Myocyte (in vitro differentiated cells): ENCODE measurements around the gene DGKD. TPM values are rescaled to one million over a fixed set of nuclear protein-coding genes. Genes with fewer than 3 reads are reported as not detected.

Experiments used
- DNase-seq: peaks from one replicate; pipeline ENCODE4 v3.0.0-alpha.2; 2012; ENCODE audit warnings: low read depth
- total RNA-seq: library from RNA; depleted of rRNA; stranded (reverse); fragments of >200 nt; gene quantifications from 2 replicates; pipeline ENCODE4 v1.2.3, GENCODE V29; 2014

DGKD gene
- total RNA-seq, 1 donor from 2014 or later = 45.1 TPM

DNA sequence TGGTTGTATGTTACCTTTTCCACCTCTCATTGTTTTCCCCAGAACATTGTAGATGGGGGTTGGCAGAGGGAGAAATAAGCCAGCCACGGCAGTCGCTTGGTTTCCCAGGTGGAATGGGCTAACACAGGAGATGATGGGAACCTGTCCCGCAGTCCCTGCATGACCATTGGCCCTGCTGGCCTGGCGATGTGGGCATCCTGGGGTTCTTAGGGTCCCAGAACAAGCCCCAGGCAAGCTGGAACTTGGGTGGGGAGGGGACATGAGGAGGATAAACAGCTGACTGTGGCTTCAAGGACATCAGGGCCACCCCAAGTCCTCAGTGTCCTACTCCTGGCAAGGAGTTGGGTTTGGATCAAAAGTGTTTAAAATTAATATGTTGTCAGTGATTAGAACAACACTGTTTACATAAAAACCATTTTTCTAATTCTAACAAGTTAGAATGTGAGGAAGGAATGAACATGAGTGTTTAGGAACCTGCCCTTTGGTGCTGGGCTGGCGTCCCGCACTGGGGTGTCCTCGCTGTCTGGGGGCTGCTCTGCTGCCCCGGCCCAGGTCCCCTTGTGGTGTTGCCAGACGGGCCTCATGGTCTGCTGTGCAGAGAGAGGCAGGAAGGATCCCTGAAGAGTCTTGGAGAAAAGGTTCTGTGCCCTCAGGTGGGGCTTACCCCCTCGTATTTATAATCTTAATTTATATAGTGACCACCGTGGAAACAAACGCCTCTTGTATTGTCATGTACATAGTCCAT, 117.2 kb downstream of the DGKD start:
- DNase-seq = no peak

DNA sequence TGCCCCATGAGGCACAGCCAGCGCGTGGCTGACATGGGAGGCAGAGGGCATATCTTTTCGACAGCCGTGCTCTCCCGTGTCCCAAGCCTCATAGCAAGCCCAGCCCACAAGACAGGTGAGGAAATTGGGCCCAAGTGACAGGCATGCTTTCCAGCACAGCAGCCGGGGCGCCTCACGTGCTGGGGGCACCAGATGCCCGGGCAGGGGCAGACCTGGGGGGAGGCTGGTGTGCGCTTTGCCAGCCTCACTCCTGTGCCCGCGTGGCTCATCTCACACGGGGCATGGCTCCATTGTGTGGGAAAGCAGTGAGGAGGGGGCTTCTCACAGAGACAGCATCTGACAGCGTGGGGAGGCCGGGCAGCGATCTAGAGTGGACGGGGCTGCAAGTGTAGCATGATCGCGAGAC, 119.1 kb downstream of the DGKD start:
- no peak for DNase-seq

DNA sequence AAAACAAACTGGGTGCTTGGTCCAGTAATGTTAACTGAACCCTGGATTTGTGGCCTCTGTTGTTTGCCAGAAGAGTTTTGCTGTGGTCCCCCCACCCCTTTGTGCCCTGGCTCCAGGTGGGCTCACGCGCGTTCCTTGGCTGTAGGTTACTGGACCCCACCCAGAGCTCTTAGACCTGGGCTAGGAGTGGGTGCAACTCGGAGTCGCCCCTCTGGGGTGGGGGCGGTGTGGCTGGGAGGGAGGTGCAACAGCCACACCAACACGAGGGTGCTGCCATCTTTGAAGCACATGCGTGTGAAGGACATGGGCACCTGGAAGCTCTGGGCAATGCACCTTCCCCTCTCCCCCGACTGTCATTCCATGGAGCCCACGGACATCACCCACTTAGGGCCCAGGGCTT, 119.6 kb downstream of the DGKD start:
- no peak for DNase-seq

DNA sequence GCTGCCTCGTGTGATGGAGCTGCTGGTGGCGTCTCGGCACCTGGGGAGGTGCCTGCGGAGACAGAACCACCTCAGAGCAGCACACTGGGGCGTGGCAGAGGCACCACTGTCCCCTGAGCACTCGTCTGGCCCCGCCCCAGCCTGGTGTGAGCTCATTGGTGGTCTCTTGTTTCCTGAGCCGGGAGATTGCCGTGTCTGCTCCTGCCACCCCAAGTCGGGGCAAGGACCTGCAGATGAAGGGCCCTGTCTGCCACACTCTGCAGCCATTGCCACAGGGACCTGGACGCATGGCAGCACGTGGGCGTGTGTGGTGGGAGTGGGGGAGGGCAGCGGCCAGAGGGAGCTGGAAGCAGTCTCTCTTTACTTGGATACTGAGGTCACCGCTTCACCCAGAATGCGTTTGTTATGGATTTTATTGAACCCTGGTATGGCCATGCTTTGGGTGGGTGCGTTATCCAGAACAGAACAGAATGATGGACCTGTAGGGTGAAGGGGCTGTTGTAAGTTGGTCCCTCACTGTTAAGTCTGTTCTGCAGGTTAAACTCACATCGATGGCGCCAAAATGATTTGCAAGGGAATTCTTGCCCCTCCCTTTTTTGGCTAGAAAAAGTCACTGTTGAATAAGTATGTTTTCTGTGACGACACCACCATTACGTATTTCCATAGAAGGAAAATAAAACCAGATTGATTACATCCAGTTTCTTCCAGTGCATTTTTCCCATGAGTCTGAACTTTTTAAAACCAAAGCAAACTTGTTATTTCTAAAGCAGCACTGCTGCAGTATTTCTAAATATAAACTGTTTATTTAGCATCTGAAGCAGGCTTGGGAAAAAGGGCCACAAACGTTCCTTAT, 120.2 kb downstream of the DGKD start:
- no peak for DNase-seq

DNA sequence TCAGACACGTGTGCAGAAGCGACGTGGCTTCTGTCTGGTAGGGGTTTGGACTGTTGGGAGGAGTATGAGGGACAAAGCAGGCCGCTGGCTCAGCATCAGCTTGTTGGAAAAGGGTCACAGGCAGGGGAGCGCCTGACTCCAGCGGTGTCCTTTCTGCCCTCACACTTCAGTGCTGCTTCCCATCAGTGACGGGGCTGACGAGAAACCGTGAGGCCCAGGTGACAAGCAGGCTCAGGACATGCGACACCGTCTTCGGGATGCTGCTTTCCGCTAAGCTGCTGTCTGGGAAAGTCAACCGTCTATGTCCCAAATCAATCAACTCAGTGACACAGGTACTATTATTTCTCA, 121.7 kb downstream of the DGKD start:
- no peak for DNase-seq

DNA sequence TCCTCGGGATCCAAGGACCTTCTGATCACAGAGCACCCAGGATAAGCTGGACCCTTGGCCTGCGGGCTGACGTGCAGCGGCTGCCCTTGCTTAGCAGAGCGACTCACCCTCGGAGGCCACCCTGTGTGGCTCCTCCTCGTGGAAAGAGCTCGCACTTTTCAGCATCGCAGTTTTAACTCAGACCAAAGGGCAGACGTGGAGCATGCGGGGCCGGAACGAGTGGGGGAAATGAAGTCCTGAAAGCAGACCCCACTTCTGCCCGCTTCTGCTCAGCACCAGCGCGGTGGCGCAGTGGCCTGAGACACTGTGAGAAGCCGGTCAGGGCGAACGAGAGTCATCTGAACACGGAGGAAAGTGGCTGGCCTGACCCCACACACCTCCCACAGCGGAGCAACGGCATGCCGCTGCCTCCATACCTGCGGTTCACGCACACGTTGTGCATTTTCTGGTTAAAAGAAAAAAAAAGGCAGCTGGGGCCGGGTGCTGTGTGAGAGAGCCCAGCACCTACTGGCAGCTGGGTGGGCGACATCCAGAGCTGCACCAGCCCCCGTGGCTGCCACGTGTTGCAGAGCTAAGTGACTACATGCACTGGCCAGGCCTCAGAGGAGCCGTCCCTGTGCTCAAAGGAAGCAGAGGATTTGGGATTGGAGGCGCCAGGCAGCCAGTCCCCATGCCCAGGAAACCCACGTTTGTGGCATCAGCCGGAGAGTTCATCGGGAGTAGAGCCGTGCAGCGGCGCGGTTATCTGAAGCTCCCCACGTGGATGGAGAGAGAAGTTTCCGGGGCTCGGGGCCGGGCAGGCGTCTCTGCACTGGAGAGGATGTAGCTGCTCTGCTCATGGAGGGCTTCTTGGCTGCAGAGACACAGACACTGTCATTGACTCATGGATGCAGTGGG, 122.6 kb downstream of the DGKD start:
- no peak for DNase-seq

DNA sequence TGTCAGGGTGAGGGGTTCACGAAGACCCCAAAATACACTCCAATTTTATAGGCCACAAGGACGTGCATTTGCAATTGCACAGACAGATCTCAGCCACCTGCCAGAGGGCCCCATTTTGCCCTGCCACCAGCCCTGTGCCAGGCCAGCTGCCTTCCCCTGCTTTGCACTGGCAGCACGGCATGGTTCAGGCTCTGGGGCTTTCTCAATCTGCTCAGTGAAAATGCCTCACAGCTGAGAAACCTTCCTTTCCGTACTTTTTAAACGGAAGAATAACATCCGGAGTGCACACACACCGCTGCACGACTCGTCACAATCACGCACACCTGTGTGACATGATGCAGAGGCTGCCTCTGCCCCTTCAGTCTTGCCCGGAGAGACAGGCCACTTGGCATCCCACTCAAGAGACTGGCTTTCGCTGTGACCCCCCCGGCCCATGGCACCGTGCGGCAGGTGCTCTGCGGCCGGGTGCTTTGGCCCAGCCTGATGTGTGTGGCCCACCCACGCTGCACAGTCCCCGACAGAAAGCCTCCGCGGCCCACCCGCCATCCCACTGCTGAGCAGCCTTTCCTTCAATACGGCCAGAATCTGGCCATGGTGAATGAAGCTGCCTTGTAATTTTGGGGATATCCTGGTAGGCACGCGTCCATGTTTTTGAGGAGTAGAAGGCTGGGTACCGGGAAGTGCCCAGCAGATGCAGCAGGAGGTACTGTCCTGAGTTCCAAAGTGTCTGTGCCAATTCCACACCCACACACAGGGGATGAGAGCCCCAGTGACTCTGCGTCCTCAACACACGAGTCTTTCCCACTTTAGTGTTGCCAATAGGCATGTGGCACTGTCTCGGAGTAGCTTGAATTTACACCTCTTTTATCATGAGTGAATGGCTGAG, 123.5 kb downstream of the DGKD start:
- DNase-seq = no peak

DNA sequence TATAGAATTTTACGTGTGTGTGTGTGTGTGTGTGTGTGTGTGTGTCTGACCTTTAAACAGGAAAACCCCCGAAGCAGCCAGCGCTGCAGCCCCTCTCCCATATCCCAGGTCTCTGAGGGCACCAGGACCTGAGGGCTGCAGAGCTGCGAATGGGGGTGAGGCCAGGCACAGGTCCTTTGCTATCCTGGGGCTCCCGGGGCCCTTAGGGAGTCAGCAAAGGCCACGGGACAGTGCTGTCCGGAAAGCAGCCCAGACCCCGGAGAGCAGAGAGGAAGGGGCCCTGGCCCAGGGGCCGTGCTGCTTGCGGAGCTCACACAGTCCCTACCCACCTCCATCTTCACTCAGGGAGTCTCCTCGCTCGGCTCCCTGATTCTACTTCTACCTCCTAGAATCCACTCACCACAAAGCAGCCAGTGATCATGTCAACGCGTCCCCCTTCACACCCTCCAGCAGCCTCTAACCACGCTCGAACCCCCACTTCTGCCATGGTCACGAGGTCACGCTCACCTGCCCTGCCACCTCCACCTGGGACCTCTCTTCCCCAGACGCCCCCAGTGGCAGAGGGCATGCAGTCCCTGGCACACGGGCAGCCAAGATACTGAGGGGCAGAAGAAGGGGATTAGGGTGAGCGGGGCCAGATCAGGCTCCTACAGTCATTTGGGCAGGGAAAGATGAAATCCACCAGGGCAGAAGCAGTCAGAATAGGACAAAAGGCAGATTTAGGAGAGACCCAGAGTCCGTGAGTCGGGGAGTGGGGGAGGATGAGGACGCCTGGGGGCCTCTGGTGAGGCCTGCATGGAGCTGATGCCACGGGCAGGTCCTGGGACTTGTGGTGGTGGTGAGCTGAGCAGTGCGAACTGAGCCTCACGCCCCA, 125.6 kb downstream of the DGKD start:
- no peak for DNase-seq

DNA sequence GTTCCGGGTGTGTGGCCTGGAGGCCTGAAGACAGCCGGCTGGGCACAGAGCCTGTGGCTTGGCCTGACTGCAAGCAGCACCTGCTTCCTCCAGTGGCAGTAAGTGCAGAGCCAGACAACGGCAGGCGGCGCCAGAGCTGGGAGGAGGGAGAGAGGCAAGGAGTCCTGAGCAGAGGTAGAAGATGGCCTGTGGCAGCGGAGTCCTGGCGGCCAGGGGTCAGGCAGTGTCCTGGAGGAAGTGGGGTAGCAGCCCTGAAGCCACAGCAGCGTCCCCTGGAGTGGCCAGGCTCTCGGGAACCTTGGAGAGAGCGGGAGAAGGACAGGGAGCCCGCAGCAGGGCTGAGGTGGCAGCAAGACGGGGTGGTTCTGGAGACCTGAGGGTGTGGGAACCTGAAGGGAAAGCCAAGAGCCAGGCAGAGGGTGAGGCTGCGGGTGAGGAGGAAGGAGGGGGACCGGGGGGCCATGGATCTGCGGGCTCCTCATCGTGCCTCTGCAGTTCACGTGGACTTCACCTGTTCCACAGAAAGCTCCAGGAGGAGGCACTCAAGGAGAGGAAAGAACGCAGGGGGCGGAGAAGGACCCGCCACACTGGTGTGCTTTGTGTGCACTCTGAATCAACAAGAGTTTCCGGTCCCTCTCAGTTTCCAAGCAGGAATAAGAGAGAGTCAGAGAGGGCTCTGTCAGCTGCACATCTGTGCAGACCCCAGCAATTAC, 126.4 kb downstream of the DGKD start:
- peak; percentile 93 for DNase-seq

DNA sequence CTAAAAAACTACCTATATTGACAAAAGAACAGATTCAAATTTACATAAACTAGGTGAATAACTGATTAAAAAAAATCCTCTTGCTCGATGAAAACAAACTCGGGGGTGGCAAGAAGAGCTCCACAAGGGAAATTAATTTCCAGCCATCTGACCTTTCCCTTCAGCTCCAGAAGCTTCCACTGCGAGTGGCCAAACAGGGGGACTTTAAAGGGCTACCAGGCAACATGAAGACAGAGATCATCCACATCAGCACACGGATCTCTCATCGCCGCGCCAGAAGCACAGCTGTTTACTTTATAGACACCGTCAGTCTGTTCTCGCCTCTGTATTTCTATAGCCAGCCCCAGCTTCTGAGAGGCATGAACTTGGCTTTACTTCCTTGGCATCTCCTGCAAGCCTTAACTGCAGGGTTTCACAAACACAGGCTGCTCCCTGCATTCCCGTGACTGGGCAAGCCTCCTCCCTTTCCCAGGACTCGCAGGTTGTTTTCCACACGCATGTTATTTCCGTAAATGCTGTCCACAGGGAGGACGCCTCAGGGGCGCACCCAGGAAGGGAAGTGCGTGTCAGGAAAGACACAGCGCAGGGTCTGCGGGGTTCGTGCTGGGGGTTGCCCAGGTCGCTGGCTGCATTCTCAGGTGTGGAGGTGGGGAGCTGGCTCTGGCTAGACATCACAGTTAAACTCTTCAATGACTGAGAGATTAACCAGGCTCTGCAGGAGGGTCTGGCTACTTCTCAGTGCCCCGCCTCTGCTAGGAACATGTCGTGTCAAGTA, 127.3 kb downstream of the DGKD start:
- DNase-seq = no peak

DNA sequence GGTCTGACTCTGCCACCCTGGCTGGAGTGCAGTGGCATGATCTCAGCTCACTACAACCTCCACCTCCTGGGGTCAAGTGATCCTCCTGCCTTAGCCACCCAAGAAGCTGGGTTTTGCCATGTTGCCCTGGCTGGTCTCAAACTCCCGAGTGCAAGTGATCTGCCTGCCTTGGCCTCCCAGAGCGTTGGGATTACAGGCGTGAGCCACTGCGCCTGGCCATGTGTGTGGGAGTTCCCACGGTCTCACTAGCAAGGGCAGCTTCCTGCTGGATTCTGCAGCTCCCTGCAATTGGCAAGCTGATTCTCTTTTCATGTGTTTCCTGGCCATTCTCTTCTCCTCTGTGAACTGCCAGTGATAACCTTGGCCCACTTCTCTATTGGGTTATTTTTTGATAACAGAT, 128.3 kb downstream of the DGKD start:
- DNase-seq = no peak

DNA sequence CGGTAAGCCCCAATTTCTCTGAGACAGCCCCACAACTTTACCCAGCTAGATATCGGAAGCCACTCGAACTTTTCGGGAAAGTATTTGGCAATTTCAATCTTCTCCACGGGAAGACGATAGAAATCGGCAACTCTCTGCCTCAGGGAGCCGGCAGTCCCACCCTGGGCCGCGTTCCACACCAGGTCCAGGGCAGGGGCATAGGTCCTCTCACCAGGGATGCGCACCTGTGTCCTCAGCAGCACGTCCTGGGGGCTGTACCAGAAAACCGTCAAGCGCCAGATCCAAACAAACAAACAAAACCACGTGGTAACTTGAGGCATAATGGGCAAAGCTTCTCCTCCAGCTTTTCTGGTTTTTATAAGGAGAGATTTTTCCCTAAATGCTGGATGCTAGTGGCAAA, 131.4 kb downstream of the DGKD start:
- DNase-seq = no peak

DNA sequence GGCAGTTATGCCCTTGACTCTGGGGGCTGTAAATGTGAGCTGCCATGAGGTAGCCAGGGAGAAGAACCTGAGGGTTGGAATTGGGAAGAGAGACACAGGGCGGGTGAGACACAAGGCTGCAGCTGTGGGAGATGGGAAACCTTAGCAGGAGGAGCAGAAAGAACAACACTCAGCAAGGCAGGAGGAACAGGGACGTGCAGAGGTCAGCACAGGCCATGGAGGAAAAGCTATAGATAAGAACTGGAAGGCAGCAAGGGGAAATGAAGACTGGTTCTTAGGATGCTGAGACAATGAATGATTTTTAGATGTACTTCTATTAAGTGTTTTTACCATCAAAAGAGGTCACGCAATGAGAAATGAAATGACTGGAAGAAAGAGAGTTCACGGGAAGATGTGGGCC, 132.1 kb downstream of the DGKD start:
- no peak for DNase-seq

DNA sequence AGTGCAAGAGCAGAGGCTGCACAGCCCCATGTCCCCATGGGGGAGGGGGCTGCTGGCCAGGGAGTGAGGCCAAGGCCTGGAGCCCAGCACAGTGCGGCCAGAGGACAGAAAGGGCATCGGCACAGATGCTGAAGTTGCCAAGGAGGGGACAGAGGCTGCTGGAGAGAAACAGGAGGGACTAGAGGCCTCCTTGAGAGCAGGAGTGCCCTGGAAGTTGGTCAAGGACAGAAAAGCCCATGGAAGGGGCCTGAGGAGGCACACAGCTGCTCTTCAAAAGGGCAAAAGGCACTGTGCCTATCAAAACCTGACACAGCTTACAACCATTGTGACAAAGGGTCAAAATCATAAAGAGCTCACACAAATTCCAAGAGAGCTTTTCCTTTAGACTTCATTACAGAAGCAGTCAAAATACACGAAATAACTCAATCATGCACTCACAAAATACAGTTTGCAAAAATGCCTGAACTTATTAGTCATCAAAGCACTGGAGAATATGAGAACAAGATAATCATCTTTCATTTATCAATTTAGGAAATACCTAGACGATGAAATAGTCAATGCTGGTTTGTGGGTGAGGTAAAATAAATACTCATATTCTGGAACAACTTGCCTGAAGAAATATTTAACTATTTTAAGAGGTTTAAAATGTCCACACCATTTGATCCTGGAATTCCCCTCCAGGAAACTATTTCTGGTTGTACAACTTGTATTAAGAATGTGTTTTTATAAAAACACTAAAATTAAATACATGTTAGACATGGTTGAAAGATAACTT, 132.7 kb downstream of the DGKD start:
- peak; percentile 25 for DNase-seq

DNA sequence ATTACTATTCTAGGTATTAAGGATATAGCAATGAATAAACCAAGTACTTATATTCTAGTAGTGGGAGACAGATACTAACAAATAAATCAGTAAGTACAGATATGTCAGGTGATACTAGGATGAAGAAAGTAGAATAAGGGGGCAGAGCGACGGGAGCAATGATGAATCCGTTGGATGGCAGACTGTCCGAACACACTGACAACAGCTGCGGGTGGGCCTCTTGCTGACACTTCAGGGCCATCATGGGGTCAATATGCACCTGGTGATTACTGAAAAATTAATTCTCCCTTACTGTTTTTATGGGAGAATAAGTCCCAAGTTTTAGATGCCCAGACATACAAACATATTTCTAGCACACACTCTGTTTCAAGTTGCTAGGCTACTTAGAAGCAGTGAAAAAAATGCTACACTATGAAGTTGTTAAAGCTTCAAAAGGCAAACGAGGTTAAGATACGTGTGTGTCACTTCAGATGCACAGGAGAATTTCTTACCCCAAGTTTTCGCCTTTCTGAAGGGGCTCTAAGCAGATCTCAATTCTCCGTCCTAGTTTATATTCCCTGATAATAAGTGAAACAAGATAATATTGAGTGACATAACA, 133.6 kb downstream of the DGKD start:
- DNase-seq = peak; percentile 46

DNA sequence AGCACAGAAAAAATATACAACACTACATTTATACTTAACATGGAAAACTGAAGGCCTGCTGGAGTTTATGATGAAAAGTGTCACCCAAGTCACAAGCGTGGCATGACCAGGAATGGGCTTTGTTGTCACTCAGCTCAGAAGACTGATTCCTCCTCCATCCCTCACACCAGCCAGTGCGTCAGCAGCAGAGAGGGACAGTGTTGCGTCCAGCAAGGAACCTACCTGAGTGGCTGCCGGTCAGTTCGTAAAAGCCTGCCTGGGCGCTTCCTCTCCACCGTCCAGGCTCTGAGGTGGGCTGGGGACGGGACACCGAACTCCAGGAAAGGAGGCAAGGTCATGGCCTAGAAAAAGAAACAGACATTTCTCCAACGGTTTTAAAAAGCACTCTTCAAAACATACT, 134.8 kb downstream of the DGKD start:
- no peak for DNase-seq

DNA sequence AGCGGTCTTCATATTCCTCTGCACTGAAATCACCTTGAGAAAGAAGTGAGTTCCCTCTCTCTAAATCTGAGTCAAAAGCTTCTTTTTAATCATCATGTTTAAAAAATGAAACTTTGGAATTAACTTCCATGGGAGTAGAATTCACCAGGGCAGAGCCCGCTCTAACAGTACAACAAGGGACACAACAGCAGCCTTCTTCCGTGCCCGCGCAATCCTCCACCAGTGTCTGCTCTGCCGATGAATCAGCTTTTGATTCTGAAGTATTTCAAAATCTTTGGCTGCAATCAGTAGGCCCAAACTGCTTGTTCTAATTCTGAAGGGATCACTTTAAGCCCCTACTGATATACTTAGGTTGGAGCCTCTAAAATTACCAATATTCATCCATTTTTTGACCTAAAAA, 135.4 kb downstream of the DGKD start:
- DNase-seq = no peak
